T-helper 17 cell (primary cell): ENCODE data around the gene DCTN4. TPM values are rescaled to one million over a fixed set of nuclear protein-coding genes. Genes with fewer than 3 reads are reported as not detected.
"Not testable (repeated sequence)": the region's sequence is repeated elsewhere in the genome, so short reads cannot be mapped to it uniquely, and the experiment has no call there.

Experiments
- ATAC-seq: fragments of 150-1000 bp; cut with Tn5 transposase; 2 replicates; pipeline ENCODE4 v1.10.0; 2021; ENCODE audit warnings: mild to moderate bottlenecking, moderate library complexity
- DNase-seq, 3 donors: peaks; one replicate each; pipeline versions ENCODE4 v3.0.0 to v3.0.0-alpha.2; 2020 to 2021
- H3K9me3 ChIP-seq: one replicate; pipeline ENCODE4 v1.7.0; 2013; ENCODE audit warnings: low read length, mild to moderate bottlenecking; ENCODE audit not compliant: control insufficient read depth, poor library complexity, severe bottlenecking
- H3K27ac Mint-ChIP-seq: one replicate; pipeline ENCODE4 v1.8.0; 2022; ENCODE audit warnings: mild to moderate bottlenecking, moderate library complexity, mixed read lengths
- H3K27me3 Mint-ChIP-seq: one replicate; pipeline ENCODE4 v1.8.0; 2022; ENCODE audit warnings: mixed read lengths
- H3K36me3 Mint-ChIP-seq: one replicate; pipeline ENCODE4 v1.8.0; 2022; ENCODE audit warnings: low read depth, mixed read lengths
- H3K4me1 Mint-ChIP-seq: one replicate; pipeline ENCODE4 v1.8.0; 2022; ENCODE audit warnings: mild to moderate bottlenecking, mixed read lengths
- H3K4me3 Mint-ChIP-seq: one replicate; pipeline ENCODE4 v1.8.0; 2022; ENCODE audit warnings: mild to moderate bottlenecking, moderate library complexity, mixed read lengths
- total RNA-seq, 4 donors: library from RNA in 2 of 4; stranded (reverse) in 2 of 4; gene quantifications; one replicate each; pipeline ENCODE4 v1.2.3 and lab custom pipeline; 2022 to 2026

Gene DCTN4
- total RNA-seq, 2 donors from 2014 or later: 73.5 to 88.0 TPM

DNA sequence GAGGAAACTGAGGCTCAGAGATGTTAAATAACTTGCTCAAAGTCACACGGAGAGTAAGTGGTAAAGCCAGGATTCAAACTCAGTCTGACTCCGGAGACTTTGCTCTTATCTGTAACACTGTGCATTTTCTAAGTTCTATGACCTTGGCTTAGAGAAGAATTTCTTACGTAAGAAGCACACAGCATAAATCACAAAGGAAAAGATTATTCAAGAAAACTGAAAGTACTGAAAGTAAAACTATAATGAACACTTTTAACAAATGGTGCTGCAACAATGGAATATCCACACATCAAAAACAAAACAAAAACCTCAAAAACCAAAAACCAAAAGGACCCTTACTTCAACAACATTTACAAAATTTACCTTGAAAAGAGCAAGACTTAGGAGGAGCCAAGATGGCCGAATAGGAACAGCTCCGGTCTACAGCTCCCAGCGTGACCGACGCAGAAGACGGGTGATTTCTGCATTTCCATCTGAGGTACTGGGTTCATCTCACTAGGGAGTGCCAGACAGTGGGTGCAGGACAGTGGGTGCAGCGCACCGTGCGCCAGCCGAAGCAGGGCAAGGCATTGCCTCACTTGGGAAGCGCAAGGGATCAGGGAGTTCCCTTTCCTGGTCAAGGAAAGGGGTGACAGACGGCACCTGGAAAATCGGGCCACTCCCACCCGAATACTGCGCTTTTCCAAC lies 16.2 kb downstream of the DCTN4 start:
- Mint-ChIP-seq H3K4me1 (peaks cover 48% of the 10 kb centered on the region), H3K27ac (peak overlapping the region; percentile 62), H3K36me3 (peaks cover 18% of the 10 kb centered on the region), H3K4me3 (peak overlapping the region; percentile 58)
- not testable (repeated sequence) for ATAC-seq, H3K9me3 ChIP-seq, DNase-seq, H3K27me3 Mint-ChIP-seq

DNA sequence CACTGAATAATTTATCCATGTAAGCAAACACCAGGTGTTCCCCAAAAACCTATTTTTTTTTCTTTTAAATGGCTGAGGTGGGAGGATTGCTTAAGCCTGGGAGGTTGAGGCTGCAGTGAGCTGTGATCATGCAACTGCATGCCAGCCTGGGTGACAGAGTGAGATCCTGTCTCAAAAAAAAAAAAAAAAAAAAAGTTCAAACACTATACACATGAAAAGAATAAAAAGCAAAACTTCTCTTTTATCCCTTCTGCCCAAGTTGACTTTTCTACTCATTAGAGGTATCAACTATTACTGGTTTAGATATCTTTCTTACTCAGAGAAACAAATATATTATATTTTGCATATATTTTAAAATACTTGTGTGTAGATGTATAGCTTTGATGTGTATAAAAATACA lies 17.8 kb downstream of the DCTN4 start:
- no peak for DNase-seq
- H3K27me3 Mint-ChIP-seq: no peaks in the 10 kb centered on the region
- H3K4me1 Mint-ChIP-seq: peaks cover 56% of the 10 kb centered on the region
- H3K9me3 ChIP-seq: no peaks in the 10 kb centered on the region
- peaks cover 24% of the 10 kb centered on the region for H3K36me3 Mint-ChIP-seq
- H3K4me3 Mint-ChIP-seq: no peak overlapping the region
- no peak for ATAC-seq
- H3K27ac Mint-ChIP-seq: no peak overlapping the region

DNA sequence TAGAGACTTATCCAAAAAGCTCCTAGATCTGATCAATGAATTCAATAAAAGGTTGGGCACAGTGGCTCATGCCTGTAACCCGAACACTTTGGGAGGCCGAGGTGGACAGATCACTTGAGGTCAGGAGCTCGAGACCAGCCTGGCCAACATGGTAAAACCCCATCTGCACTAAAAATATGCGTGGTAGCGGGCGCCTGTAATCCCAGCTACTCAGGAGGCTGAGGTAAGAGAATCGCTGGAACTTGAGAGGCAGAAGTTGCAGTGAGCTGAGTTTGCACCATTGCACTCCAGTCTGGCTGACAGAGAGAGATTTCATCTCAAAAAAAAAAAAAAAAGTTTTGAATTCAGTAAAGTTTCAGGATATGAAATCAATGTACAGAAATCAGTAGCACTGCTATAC lies 20.0 kb downstream of the DCTN4 start:
- Mint-ChIP-seq H3K4me1 (peaks cover 56% of the 10 kb centered on the region), H3K27ac (peak overlapping the region; percentile 10), H3K4me3 (no peak overlapping the region), H3K36me3 (peaks cover 27% of the 10 kb centered on the region), H3K27me3 (no peaks in the 10 kb centered on the region)
- no peaks in the 10 kb centered on the region for H3K9me3 ChIP-seq
- no peak for ATAC-seq
- DNase-seq: no peak

DNA sequence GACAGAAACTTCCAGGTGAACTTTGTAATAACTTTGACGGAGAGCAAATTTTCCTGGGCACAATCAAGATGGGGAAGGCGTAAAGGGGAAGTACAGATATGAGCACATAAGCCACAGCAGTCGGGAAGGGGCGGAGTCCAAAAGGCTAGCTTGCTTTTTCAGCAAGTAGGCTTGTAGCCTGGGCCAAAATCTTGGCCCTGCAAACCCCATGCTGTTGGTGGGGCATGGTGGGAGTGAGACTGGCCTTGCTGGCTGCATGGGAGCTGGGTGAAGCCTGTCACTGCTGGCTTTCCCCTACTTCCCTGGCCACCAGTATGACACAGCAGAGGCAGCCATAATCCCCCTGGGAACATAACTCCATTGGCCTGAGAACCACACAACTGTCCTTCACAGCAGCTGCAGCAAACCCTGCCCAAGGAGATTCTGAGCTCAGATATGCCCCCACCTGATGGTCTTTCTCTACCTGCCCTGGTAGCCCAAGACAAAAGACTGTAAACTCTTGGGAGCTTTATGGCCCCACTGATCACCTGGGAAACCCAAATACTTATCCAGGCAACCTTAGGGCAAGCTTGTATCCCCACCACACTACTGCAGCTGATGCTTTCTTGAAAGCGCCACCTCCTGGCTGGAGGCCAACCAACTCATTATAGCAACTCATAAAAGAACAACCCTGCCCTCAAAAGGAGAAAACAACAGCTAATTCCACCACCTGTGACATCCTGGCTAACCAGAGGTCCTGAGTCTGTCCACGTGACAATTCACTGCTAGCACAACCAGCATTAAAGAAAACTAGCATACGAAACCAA lies 24.0 kb downstream of the DCTN4 start:
- Mint-ChIP-seq H3K4me1 (peaks cover 37% of the 10 kb centered on the region), H3K36me3 (peaks cover 28% of the 10 kb centered on the region)
- peak; percentile 49 for ATAC-seq

DNA sequence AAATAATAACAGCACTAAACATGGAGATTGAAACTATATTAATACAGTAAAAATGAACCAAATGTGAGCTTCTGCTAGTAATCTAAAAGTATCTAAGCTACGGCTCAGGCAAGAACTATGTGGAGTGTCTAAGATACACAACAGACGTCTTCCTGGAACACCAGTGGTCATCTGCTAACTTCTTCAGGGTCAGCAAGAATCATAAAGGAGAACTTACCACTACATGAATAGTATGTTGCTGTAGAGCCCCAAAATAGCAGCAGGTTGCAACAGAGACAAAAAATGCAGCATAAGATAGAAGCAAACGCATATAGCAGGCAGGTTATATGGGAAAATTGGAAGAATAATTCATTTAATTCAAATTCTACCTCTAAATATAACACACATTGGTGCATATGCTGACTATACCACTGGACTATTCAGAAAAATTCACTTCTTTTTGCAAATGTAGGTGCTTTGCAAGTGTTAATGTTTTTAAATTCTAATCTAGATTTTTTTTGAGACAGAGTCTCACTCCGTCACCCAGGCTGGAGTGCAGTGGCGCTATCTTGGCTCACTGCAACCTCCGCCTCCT lies 27.1 kb downstream of the DCTN4 start:
- Mint-ChIP-seq H3K4me1 (peaks cover 12% of the 10 kb centered on the region), H3K27me3 (no peaks in the 10 kb centered on the region), H3K27ac (no peak overlapping the region), H3K4me3 (no peak overlapping the region), H3K36me3 (peaks cover 19% of the 10 kb centered on the region)
- ATAC-seq: no peak
- no peak for DNase-seq
- H3K9me3 ChIP-seq: no peaks in the 10 kb centered on the region

More for the DNA sequence above, 24.0 kb downstream of the DCTN4 start:
- H3K4me3 Mint-ChIP-seq: no peak overlapping the region
- H3K9me3 ChIP-seq: no peaks in the 10 kb centered on the region
- no peak for DNase-seq
- peak overlapping the region; percentile 70 for H3K27ac Mint-ChIP-seq
- H3K27me3 Mint-ChIP-seq: no peaks in the 10 kb centered on the region

DNA sequence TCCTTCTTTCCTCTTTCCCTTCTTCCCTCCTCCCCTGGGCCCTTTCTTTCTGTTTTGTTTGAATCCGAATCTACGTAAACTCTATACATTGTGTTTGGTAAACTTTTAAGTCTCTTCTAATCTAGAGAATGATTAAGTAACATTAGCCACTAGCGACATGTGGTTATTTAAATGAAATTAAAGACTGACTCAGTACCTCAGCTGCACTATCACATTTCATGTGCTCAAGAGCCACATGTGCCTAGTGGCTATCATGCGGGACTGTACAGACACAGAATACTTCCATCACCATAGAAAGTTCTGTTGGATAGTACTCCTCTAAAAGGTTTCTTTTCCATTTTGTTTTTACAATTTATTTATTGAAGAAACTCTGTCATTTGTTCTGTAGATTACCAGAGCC lies 29.0 kb downstream of the DCTN4 start:
- no peaks in the 10 kb centered on the region for H3K27me3 Mint-ChIP-seq
- DNase-seq (no peak), ATAC-seq (no peak)
- peaks cover 6% of the 10 kb centered on the region for H3K4me1 Mint-ChIP-seq
- H3K27ac Mint-ChIP-seq: no peak overlapping the region
- no peak overlapping the region for H3K4me3 Mint-ChIP-seq
- H3K36me3 Mint-ChIP-seq: peaks cover 18% of the 10 kb centered on the region
- no peaks in the 10 kb centered on the region for H3K9me3 ChIP-seq

DNA sequence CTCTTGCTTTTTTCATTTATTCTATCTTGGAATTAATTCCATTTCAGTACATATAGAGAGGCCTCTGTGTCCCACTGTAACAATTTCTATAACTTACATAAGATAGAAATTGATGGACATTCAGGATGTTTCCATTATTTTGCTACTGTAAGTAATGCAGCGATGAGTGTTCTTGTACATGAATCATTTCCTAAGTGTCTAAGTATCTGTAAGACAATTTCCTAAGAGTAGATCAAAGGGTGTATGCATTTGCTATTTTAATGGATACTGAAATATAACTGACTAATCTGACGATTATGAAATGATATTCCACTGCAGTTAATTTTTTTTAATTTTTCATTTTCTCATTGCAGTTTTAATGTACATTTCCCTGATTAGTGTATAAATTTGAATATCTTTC lies 35.0 kb downstream of the DCTN4 start:
- ATAC-seq (no peak), DNase-seq (no peak)
- peaks cover 2% of the 10 kb centered on the region for H3K4me1 Mint-ChIP-seq
- no peaks in the 10 kb centered on the region for H3K27me3 Mint-ChIP-seq
- H3K36me3 Mint-ChIP-seq: peaks cover 5% of the 10 kb centered on the region
- H3K4me3 Mint-ChIP-seq: no peak overlapping the region
- no peaks in the 10 kb centered on the region for H3K9me3 ChIP-seq
- no peak overlapping the region for H3K27ac Mint-ChIP-seq

DNA sequence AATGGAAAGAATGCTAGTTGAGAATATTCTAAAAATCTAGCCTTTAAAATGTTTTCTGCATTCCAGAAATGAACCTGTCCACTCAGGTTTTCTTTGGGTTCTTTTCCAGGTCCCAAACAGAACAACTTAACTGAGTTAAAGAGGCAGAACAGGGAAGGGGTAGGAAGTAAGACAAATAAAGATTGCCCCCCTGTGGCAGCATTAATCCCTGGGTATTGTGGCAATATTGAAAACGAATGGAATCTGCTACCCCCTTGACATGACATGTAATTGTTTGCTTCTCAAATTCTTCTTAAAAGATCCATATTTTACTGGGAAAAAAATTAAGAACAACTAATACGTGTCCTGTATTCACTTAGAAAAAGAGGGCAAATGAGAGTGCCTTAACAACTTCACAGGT lies 48.7 kb downstream of the DCTN4 start:
- H3K9me3 ChIP-seq: no peaks in the 10 kb centered on the region
- DNase-seq (no peak), ATAC-seq (no peak)
- H3K36me3 Mint-ChIP-seq: peaks cover 9% of the 10 kb centered on the region
- no peaks in the 10 kb centered on the region for H3K4me1 Mint-ChIP-seq
- no peak overlapping the region for H3K4me3 Mint-ChIP-seq
- no peaks in the 10 kb centered on the region for H3K27me3 Mint-ChIP-seq
- H3K27ac Mint-ChIP-seq: no peak overlapping the region

DNA sequence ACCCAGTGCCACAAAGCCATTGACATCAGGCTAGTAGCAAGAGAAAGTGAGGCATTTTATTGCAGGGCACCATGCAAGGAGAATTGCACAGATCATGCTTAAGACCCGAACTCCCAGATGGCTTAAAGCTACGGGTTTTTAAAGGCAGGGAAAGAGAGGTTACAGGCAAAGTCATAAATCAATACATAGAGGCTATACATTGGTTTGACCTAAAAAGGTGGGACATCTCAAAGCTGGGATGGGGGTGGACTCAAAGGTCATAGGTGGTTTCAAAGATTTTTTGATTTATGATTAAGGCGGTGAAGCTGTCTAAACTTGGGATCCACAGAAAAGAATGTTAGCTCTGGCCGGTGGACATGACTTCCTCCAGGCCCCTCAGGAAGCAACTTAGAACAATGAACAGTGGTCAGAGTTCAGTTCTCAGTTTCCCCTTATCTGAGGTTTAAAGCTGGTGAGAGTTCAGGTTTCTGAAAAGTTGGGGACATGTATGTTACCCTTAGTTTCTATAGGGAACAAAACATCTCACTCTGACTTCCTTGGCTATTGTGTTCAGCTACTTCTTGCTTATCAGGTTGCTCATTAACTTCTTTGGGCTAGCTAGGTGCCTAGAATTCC lies 51.9 kb downstream of the DCTN4 start:
- peaks cover 5% of the 10 kb centered on the region for H3K4me1 Mint-ChIP-seq
- no peak overlapping the region for H3K4me3 Mint-ChIP-seq
- no peaks in the 10 kb centered on the region for H3K27me3 Mint-ChIP-seq
- H3K36me3 Mint-ChIP-seq: peaks cover 9% of the 10 kb centered on the region
- H3K9me3 ChIP-seq: no peaks in the 10 kb centered on the region
- no peak for DNase-seq
- no peak for ATAC-seq
- H3K27ac Mint-ChIP-seq: no peak overlapping the region

DNA sequence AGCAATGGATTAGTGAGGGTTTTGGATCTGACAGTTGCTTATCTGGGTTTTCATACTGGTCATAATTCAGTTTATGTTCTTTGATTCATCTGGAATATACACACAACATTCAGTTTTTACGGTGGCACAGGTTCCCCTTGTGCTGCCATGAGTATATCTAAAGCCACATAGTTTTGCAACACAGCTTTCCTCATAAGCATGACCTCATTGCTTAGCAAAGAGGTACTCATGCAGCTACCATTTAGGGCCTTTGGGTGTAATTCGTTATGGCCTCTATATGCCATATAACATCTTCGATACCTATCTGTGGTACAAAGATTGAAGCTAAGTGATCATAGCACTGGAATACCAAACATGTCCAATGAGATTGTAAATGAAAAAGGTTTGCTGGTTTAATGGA lies 55.1 kb downstream of the DCTN4 start:
- H3K4me1 Mint-ChIP-seq: peaks cover 8% of the 10 kb centered on the region
- H3K27me3 Mint-ChIP-seq: no peaks in the 10 kb centered on the region
- DNase-seq (no peak), ATAC-seq (no peak)
- H3K36me3 Mint-ChIP-seq: peaks cover 5% of the 10 kb centered on the region
- H3K4me3 Mint-ChIP-seq: no peak overlapping the region
- no peak overlapping the region for H3K27ac Mint-ChIP-seq
- H3K9me3 ChIP-seq: no peaks in the 10 kb centered on the region

DNA sequence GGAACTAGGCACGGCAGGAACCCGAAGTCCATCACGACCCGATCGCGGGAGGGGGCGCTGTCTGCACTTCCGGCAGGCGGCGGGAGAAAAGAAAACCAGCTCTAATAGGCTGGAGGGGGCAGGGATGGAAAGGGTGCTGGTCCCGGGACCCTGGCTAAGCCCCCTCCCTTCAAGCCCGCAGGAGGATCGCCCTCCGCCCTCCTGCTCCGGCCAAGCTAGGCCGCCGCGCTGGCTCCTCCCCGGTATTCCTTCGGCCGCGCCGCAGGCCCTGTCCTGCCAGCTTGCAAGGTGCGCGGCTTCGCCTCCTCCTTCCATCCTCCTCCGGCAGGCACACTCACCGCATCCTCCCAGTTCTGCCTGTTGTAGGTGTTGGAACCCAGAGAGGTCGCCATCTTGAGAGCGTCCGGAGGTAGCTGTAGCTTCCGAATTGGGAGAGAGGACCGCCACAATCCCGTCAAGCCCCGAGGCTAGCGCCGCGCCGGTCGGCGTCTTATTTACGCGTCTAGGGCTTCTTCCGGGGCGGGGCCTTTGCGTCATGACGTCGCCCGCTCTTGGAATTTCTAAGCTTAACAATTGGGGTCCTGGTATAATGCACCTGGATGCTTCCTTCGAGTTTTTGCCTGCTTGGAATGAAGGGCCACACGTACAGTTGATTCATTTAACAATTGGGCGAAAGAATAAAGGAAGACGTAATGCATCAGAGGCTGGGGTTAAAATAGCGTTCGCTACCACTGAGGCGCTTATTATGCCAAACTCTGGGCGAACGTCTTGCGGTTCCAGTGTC lies 58.0 kb downstream of the DCTN4 start, which contains the start of gene RBM22:
Gene RBM22, minus strand, starts transcription at position 469 of the 784 bp plus-strand sequence. Its CDS starts 77 bp downstream, at position 392.
- H3K27me3 Mint-ChIP-seq: no peaks in the 10 kb centered on the region
- H3K4me1 Mint-ChIP-seq: peaks cover 10% of the 10 kb centered on the region
- H3K9me3 ChIP-seq: no peaks in the 10 kb centered on the region
- ATAC-seq (peak; percentile 95), DNase-seq (peak; percentile 82 to 85 (median 84))
- no peak within 1 kb of the TSS for H3K27ac Mint-ChIP-seq
- no peak within 1 kb of the TSS for H3K4me3 Mint-ChIP-seq
- H3K36me3 Mint-ChIP-seq: no peaks in the 10 kb centered on the region

DNA sequence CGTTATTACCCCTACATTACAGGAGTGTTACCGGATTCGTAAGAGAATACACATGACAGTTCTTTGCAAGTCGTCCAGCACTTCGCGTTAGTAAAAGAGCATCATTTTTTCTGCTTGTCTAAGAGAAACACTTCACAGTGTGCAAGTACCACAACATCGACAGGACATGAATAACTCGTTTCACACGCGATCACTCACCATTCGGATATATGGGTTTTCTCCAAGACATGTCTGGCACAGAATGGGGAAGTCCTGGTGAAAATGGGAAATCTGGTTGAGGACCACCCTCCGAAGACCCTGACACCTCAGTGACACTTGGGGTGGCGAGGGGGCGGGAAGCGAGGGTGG lies 58.6 kb downstream of the DCTN4 start:
- peaks cover 10% of the 10 kb centered on the region for H3K4me1 Mint-ChIP-seq
- ATAC-seq: peak; percentile 1
- H3K4me3 Mint-ChIP-seq: no peak overlapping the region
- no peaks in the 10 kb centered on the region for H3K27me3 Mint-ChIP-seq
- DNase-seq: no peak
- H3K36me3 Mint-ChIP-seq: no peaks in the 10 kb centered on the region
- H3K27ac Mint-ChIP-seq: no peak overlapping the region
- no peaks in the 10 kb centered on the region for H3K9me3 ChIP-seq
